HepG2 (cell line): ENCODE measurements around the gene ACP1. TPM values are rescaled to one million over a fixed set of nuclear protein-coding genes. Genes with fewer than 3 reads are reported as not detected.

Experiments used
- ERF ChIP-seq: IDR thresholded peaks from 2 replicates; pipeline ENCODE4 v1.6.1; 2018; ENCODE audit warnings: missing biosample characterization, missing genetic modification reagents
- FOXO4 ChIP-seq: sonication (generic); formaldehyde crosslinking; conservative IDR thresholded peaks from 2 replicates; pipeline ENCODE4 v1.8.1; 2023; ENCODE audit warnings: missing genetic modification reagents
- GRHL1 ChIP-seq: sonication (generic); formaldehyde crosslinking; conservative IDR thresholded peaks from 2 replicates; pipeline ENCODE4 v1.8.0; 2022; ENCODE audit warnings: missing genetic modification reagents
- MIER3 ChIP-seq: IDR thresholded peaks from 2 replicates; pipeline ENCODE4 v1.6.1; 2016; ENCODE audit warnings: missing compliant biosample characterization, borderline replicate concordance
- PAWR ChIP-seq: sonication (generic); formaldehyde crosslinking; IDR thresholded peaks from 2 replicates; pipeline ENCODE4 v1.4.0; 2020; ENCODE audit warnings: missing genetic modification reagents, mild to moderate bottlenecking, borderline replicate concordance
- PHF5A ChIP-seq: IDR thresholded peaks from one replicate; pipeline ENCODE4 v1.6.1; 2018; ENCODE audit warnings: low read depth, missing genetic modification reagents; ENCODE audit not compliant: unreplicated experiment
- SP140L ChIP-seq: sonication (generic); formaldehyde crosslinking; IDR thresholded peaks from 2 replicates; pipeline ENCODE4 v1.4.0; 2020; ENCODE audit warnings: missing genetic modification reagents, borderline replicate concordance
- SRSF9 ChIP-seq: fragments of 200-400 bp; formaldehyde crosslinking; IDR thresholded peaks from 2 replicates; pipeline ENCODE4 v1.6.1; 2018; ENCODE audit warnings: borderline replicate concordance, mild to moderate bottlenecking, low read depth, low read length; ENCODE audit not compliant: insufficient read depth, poor library complexity, severe bottlenecking
- THAP8 ChIP-seq: sonication (generic); formaldehyde crosslinking; IDR thresholded peaks from 2 replicates; pipeline ENCODE4 v1.5.1; 2020; ENCODE audit warnings: missing genetic modification reagents, mild to moderate bottlenecking, borderline replicate concordance
- XRCC5 ChIP-seq: fragments of 200-400 bp; formaldehyde crosslinking; optimal IDR thresholded peaks from 2 replicates; pipeline ENCODE3; 2017; ENCODE audit warnings: mild to moderate bottlenecking, low read length
- ZBTB46 ChIP-seq: sonication (generic); formaldehyde crosslinking; IDR thresholded peaks from 2 replicates; pipeline ENCODE4 v1.4.0; 2020; ENCODE audit warnings: mild to moderate bottlenecking, missing genetic modification reagents, borderline replicate concordance
- ZNF207 ChIP-seq: fragments of 450-650 bp; IDR thresholded peaks from 2 replicates; pipeline ENCODE4 v1.6.1; 2016; ENCODE audit warnings: antibody characterized with exemption, borderline replicate concordance
- ZNF225 ChIP-seq: sonication (generic); formaldehyde crosslinking; IDR thresholded peaks from 2 replicates; pipeline ENCODE4 v1.4.0; 2020; ENCODE audit warnings: mild to moderate bottlenecking, missing genetic modification reagents
- ZNF441 ChIP-seq: sonication (generic); formaldehyde crosslinking; IDR thresholded peaks from 2 replicates; pipeline ENCODE4 v1.7.0; 2021; ENCODE audit warnings: missing genetic modification reagents, borderline replicate concordance
- ZNF570 ChIP-seq: sonication (generic); formaldehyde crosslinking; IDR thresholded peaks from 2 replicates; pipeline ENCODE4 v1.4.0; 2020; ENCODE audit warnings: mild to moderate bottlenecking, missing genetic modification reagents, borderline replicate concordance
- ZNF607 ChIP-seq: sonication (generic); formaldehyde crosslinking; IDR thresholded peaks from 2 replicates; pipeline ENCODE4 v1.5.1; 2020; ENCODE audit warnings: missing genetic modification reagents, mild to moderate bottlenecking, borderline replicate concordance
- ZSCAN21 ChIP-seq: sonication (generic); formaldehyde crosslinking; IDR thresholded peaks from 2 replicates; pipeline ENCODE4 v1.8.0; 2022; ENCODE audit warnings: mild to moderate bottlenecking, missing genetic modification reagents, moderate library complexity, borderline replicate concordance
- polyA plus RNA-seq, 8 experiments: library from polyadenylated mRNA; depleted of rRNA in 3 of 8; stranded (reverse) in 7 of 8; unstranded in 1 of 8; fragments of >200 nt; fragmentation: Illumina TruSeq in 4 of 8; extraction: Trizol in 4 of 8; gene quantifications; 2 replicates each; pipeline versions ENCODE4 v1.2.1 to v1.2.3, GENCODE V29; 2011 to 2016; ENCODE audit warnings: low read depth in 4 of 8, missing spikeins in 1 of 8, mixed read lengths in 1 of 8; ENCODE audit not compliant: insufficient read depth in 1 of 8
- total RNA-seq, 5 experiments: library from RNA; depleted of rRNA; stranded (reverse); fragments of >200 nt; fragmentation: Illumina TruSeq; extraction: Trizol; gene quantifications; 2 replicates each; pipeline ENCODE4 v1.2.3, GENCODE V29; 2016; ENCODE audit warnings: low read depth in 1 of 5
- TF ChIP-seq, protein P1 (sequence below): sonication (generic); formaldehyde crosslinking; IDR thresholded peaks from 2 replicates; pipeline ENCODE4 v1.4.0; 2020; ENCODE audit warnings: missing genetic modification reagents
- TF ChIP-seq, protein P2 (sequence below): sonication (generic); formaldehyde crosslinking; IDR thresholded peaks from 2 replicates; pipeline ENCODE4 v1.5.1; 2020; ENCODE audit warnings: missing genetic modification reagents, mild to moderate bottlenecking, borderline replicate concordance

Gene ACP1
- total and polyA plus RNA-seq, 2 of the 13 experiments (the other 11 are each of a cell fraction or from before 2014, with no cell fraction given): 246 to 348 TPM

- TF ChIP-seq, protein P1, sequence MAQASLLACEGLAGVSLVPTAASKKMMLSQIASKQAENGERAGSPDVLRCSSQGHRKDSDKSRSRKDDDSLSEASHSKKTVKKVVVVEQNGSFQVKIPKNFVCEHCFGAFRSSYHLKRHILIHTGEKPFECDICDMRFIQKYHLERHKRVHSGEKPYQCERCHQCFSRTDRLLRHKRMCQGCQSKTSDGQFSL (CRISPR knock-in tag): no peak
- no peak for TF ChIP-seq ZNF225 (CRISPR knock-in tag)
- no peak for TF ChIP-seq SRSF9
- peak; percentile 83; the same call in 1 of the 2 replicates for TF ChIP-seq ZNF607 (CRISPR knock-in tag)
- TF ChIP-seq MIER3 (CRISPR knock-in tag): peak; percentile 93; the same call in 1 of the 2 replicates
- no peak for TF ChIP-seq GRHL1 (CRISPR knock-in tag)
- TF ChIP-seq FOXO4 (CRISPR knock-in tag): no peak
- no peak for TF ChIP-seq SP140L (CRISPR knock-in tag)
- TF ChIP-seq PHF5A (CRISPR knock-in tag): peak; percentile 65
- TF ChIP-seq ZNF570 (CRISPR knock-in tag): no peak
- TF ChIP-seq PAWR (CRISPR knock-in tag): no peak
- no peak for TF ChIP-seq ZNF207
- peak; percentile 84 for TF ChIP-seq ZSCAN21 (CRISPR knock-in tag)
- peak; percentile 97 for TF ChIP-seq ERF (CRISPR knock-in tag)
- TF ChIP-seq ZNF441: peak; percentile 72; the same call in 1 of the 2 replicates
- TF ChIP-seq, protein P2, sequence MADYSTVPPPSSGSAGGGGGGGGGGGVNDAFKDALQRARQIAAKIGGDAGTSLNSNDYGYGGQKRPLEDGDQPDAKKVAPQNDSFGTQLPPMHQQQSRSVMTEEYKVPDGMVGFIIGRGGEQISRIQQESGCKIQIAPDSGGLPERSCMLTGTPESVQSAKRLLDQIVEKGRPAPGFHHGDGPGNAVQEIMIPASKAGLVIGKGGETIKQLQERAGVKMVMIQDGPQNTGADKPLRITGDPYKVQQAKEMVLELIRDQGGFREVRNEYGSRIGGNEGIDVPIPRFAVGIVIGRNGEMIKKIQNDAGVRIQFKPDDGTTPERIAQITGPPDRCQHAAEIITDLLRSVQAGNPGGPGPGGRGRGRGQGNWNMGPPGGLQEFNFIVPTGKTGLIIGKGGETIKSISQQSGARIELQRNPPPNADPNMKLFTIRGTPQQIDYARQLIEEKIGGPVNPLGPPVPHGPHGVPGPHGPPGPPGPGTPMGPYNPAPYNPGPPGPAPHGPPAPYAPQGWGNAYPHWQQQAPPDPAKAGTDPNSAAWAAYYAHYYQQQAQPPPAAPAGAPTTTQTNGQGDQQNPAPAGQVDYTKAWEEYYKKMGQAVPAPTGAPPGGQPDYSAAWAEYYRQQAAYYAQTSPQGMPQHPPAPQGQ (CRISPR knock-in tag): no peak
- TF ChIP-seq ZBTB46 (CRISPR knock-in tag): no peak
- no peak for TF ChIP-seq THAP8 (CRISPR knock-in tag)
- TF ChIP-seq XRCC5: peak; percentile 72
These were observed 15.2 kb upstream of the ACP1 start (continued) for GRCh38 chr2:249538-250042.
